Measurements from ENCODE around the gene DDAH2. TPM values are rescaled to one million over a fixed set of nuclear protein-coding genes. Genes with fewer than 3 reads are reported as not detected.

DDAH2 gene
- total and polyA plus RNA-seq, 12 donors, result 35.2 to 117 (median 54.2) TPM

GRCh38 chr6:31776989-31777666 lies 48.0 kb upstream of the DDAH2 start, which contains the start of gene VWA7:
VWA7 (minus strand) TSS chr6:31777328; CDS start chr6:31776779, 549 bp downstream.
- H3K36me3 ChIP-seq, result peaks cover 0 to 45% (median 19%) of the 10 kb centered on the region in 9 donors
- H3K4me1 ChIP-seq, result peaks cover 7 to 23% (median 13%) of the 10 kb centered on the region in 9 donors
- H3K4me3 ChIP-seq, result peak within 1 kb of the TSS in 8 of 10 donors; percentile 13 to 47 (median 36)
- TF ChIP-seq CTCF (IDR thresholded peaks at IDR 0.05), result no peak
- peak within 1 kb of the TSS; percentile 29 to 83 (median 74) for H3K27ac ChIP-seq
- peak; percentile 64 to 77 for DNase-seq
- WGBS, 2 donors, result 13 to 17% methylated on average over 15 of the region's 15 CpGs
- peak; percentile 78 to 93 (median 89) for ATAC-seq
- H3K9me3 ChIP-seq, result no peaks in the 10 kb centered on the region
- intact Hi-C loops (cut with DNase I), result loop anchor here in 4 of 10 donors (5.0 to 10.0 kb wide), 3 partner anchors 55 to 60 kb away; no protein-coding TSS in a partner anchor
- H3K27me3 ChIP-seq, result no peaks in the 10 kb centered on the region

GRCh38 chr6:31776485-31776988 lies 47.4 kb upstream of the DDAH2 start:
- TF ChIP-seq CTCF (IDR thresholded peaks at IDR 0.05), result no peak

GRCh38 chr6:31775633-31776484 lies 46.8 kb upstream of the DDAH2 start:
- peaks cover 7 to 23% (median 13%) of the 10 kb centered on the region in 9 donors for H3K4me1 ChIP-seq
- no peak for DNase-seq
- peaks cover 0 to 32% (median 10%) of the 10 kb centered on the region in 9 donors for H3K36me3 ChIP-seq
- H3K9me3 ChIP-seq, result no peaks in the 10 kb centered on the region
- no peak overlapping the region for H3K4me3 ChIP-seq
- 89 to 94% methylated on average over 32 of the region's 32 CpGs for WGBS, 2 donors
- no peaks in the 10 kb centered on the region for H3K27me3 ChIP-seq
- intact Hi-C loops (cut with DNase I), result loop anchor here in 4 of 10 donors (5.0 to 10.0 kb wide), 3 partner anchors 56 to 61 kb away; no protein-coding TSS in a partner anchor
- TF ChIP-seq CTCF (IDR thresholded peaks at IDR 0.05), result no peak
- ATAC-seq, result no peak
- H3K27ac ChIP-seq, result peak overlapping the region in 7 of 10 donors; percentile 68 to 83 (median 80)

More at GRCh38 chr6:31776485-31776988, 47.4 kb upstream of the DDAH2 start:
- H3K4me3 ChIP-seq, result peak overlapping the region in 8 of 10 donors; percentile 13 to 47 (median 36)
- H3K9me3 ChIP-seq, result no peaks in the 10 kb centered on the region
- DNase-seq (no peak), ATAC-seq (peak in 2 of 8 donors; percentile 1 to 9)
- WGBS, 2 donors, result 37 to 38% methylated on average over 14 of the region's 14 CpGs
- H3K4me1 ChIP-seq, result peaks cover 7 to 23% (median 13%) of the 10 kb centered on the region in 9 donors
- H3K27me3 ChIP-seq, result no peaks in the 10 kb centered on the region
- intact Hi-C loops (cut with DNase I), result loop anchor here in 4 of 10 donors (5.0 to 10.0 kb wide), 3 partner anchors 56 to 61 kb away; no protein-coding TSS in a partner anchor
- H3K27ac ChIP-seq, result peak overlapping the region in 9 of 10 donors; percentile 41 to 83 (median 77)
- peaks cover 0 to 39% (median 14%) of the 10 kb centered on the region in 9 donors for H3K36me3 ChIP-seq

GRCh38 chr6:31775184-31775583 lies 46.1 kb upstream of the DDAH2 start:
- intact Hi-C loops (cut with DNase I), result loop anchor here in 4 of 10 donors (5.0 to 10.0 kb wide), 3 partner anchors 57 to 62 kb away; no protein-coding TSS in a partner anchor
- TF ChIP-seq CTCF (IDR thresholded peaks at IDR 0.05), result no peak
- peaks cover 0 to 25% (median 7%) of the 10 kb centered on the region in 9 donors for H3K36me3 ChIP-seq
- no peaks in the 10 kb centered on the region for H3K9me3 ChIP-seq
- no peaks in the 10 kb centered on the region for H3K27me3 ChIP-seq
- no peak overlapping the region for H3K27ac ChIP-seq
- ATAC-seq, result no peak
- H3K4me3 ChIP-seq, result no peak overlapping the region
- peaks cover 7 to 23% (median 13%) of the 10 kb centered on the region in 9 donors for H3K4me1 ChIP-seq
- DNase-seq, result no peak
- WGBS, 2 donors, result 79 to 81% methylated on average over 4 of the region's 4 CpGs

Data from heart right ventricle (tissue), 16 donors.